ENCODE measurements around the gene DOK7.

DOK7 gene

GRCh38 chr4:3515646-3516045 is 52.5 kb downstream of the DOK7 start:
- H3K9me3 ChIP-seq (ENCODE audit: insufficient read depth, low read length): no peaks in the 10 kb centered on the region
- peaks cover 95% of the 10 kb centered on the region for H3K36me3 ChIP-seq (ENCODE audit: insufficient read depth, insufficient read length, low read length)
- no peak overlapping the region for H3K9ac ChIP-seq (ENCODE audit: insufficient read length, low read depth)
- TF ChIP-seq SUZ12 (IDR thresholded peaks at IDR 0.05; ENCODE audit: extremely low read depth, insufficient read depth, insufficient read length) (no peak), YY1 (IDR thresholded peaks at IDR 0.05; ENCODE audit: insufficient read depth, insufficient read length) (no peak), ZNF274 (IDR thresholded peaks at IDR 0.05; ENCODE audit: low read depth, low read length) (no peak)
- H3K4me3 ChIP-seq (ENCODE audit: insufficient read length, low read depth): no peak overlapping the region
- H3K4me1 ChIP-seq (ENCODE audit: insufficient read depth, insufficient read length): peaks cover 16% of the 10 kb centered on the region
- H3K27me3 ChIP-seq (ENCODE audit: insufficient read depth, insufficient read length): no peaks in the 10 kb centered on the region
- DNase-seq (ENCODE audit: low read depth, low spot score): no peak

- H3K9me3 ChIP-seq (ENCODE audit: insufficient read depth, low read length): no peaks in the 10 kb centered on the region
- no peaks in the 10 kb centered on the region for H3K27me3 ChIP-seq (ENCODE audit: insufficient read depth, insufficient read length)
- no peak for DNase-seq (ENCODE audit: low read depth, low spot score)
- H3K4me1 ChIP-seq (ENCODE audit: insufficient read depth, insufficient read length): peaks cover 18% of the 10 kb centered on the region
- TF ChIP-seq ZNF274 (IDR thresholded peaks at IDR 0.05; ENCODE audit: low read depth, low read length) (no peak), SUZ12 (IDR thresholded peaks at IDR 0.05; ENCODE audit: extremely low read depth, insufficient read depth, insufficient read length) (no peak), YY1 (IDR thresholded peaks at IDR 0.05; ENCODE audit: insufficient read depth, insufficient read length) (no peak)
- H3K36me3 ChIP-seq (ENCODE audit: insufficient read depth, insufficient read length, low read length): peaks cover 95% of the 10 kb centered on the region
- H3K9ac ChIP-seq (ENCODE audit: insufficient read length, low read depth): no peak overlapping the region
- no peak overlapping the region for H3K4me3 ChIP-seq (ENCODE audit: insufficient read length, low read depth)
Observed at GRCh38 chr4:3516061-3516835, 53.1 kb downstream of the DOK7 start.

GRCh38 chr4:3516836-3517730 is 54.0 kb downstream of the DOK7 start:
- TF ChIP-seq SUZ12 (IDR thresholded peaks at IDR 0.05; ENCODE audit: extremely low read depth, insufficient read depth, insufficient read length) (no peak), ZNF274 (IDR thresholded peaks at IDR 0.05; ENCODE audit: low read depth, low read length) (no peak), YY1 (IDR thresholded peaks at IDR 0.05; ENCODE audit: insufficient read depth, insufficient read length) (no peak)
- no peaks in the 10 kb centered on the region for H3K27me3 ChIP-seq (ENCODE audit: insufficient read depth, insufficient read length)
- peaks cover 98% of the 10 kb centered on the region for H3K36me3 ChIP-seq (ENCODE audit: insufficient read depth, insufficient read length, low read length)
- H3K9me3 ChIP-seq (ENCODE audit: insufficient read depth, low read length): no peaks in the 10 kb centered on the region
- no peak overlapping the region for H3K4me3 ChIP-seq (ENCODE audit: insufficient read length, low read depth)
- no peak overlapping the region for H3K9ac ChIP-seq (ENCODE audit: insufficient read length, low read depth)
- H3K4me1 ChIP-seq (ENCODE audit: insufficient read depth, insufficient read length): peaks cover 18% of the 10 kb centered on the region
- no peak for DNase-seq (ENCODE audit: low read depth, low spot score)

GRCh38 chr4:3517731-3518510 is 54.8 kb downstream of the DOK7 start:
- Histone ChIP-seq H3K9ac (ENCODE audit: insufficient read length, low read depth) (no peak overlapping the region), H3K27me3 (ENCODE audit: insufficient read depth, insufficient read length) (no peaks in the 10 kb centered on the region), H3K36me3 (ENCODE audit: insufficient read depth, insufficient read length, low read length) (peaks cover 98% of the 10 kb centered on the region), H3K9me3 (ENCODE audit: insufficient read depth, low read length) (no peaks in the 10 kb centered on the region), H3K4me3 (ENCODE audit: insufficient read length, low read depth) (no peak overlapping the region), H3K4me1 (ENCODE audit: insufficient read depth, insufficient read length) (peaks cover 18% of the 10 kb centered on the region)
- no peak for TF ChIP-seq YY1 (IDR thresholded peaks at IDR 0.05; ENCODE audit: insufficient read depth, insufficient read length)
- no peak for TF ChIP-seq SUZ12 (IDR thresholded peaks at IDR 0.05; ENCODE audit: extremely low read depth, insufficient read depth, insufficient read length)
- no peak for TF ChIP-seq ZNF274 (IDR thresholded peaks at IDR 0.05; ENCODE audit: low read depth, low read length)
- DNase-seq (ENCODE audit: low read depth, low spot score): no peak

GRCh38 chr4:3518511-3518880 is 55.4 kb downstream of the DOK7 start:
- no peak overlapping the region for H3K9ac ChIP-seq (ENCODE audit: insufficient read length, low read depth)
- DNase-seq (ENCODE audit: low read depth, low spot score): no peak
- H3K9me3 ChIP-seq (ENCODE audit: insufficient read depth, low read length): no peaks in the 10 kb centered on the region
- peaks cover 98% of the 10 kb centered on the region for H3K36me3 ChIP-seq (ENCODE audit: insufficient read depth, insufficient read length, low read length)
- H3K27me3 ChIP-seq (ENCODE audit: insufficient read depth, insufficient read length): no peaks in the 10 kb centered on the region
- TF ChIP-seq YY1 (IDR thresholded peaks at IDR 0.05; ENCODE audit: insufficient read depth, insufficient read length): no peak
- TF ChIP-seq ZNF274 (IDR thresholded peaks at IDR 0.05; ENCODE audit: low read depth, low read length): no peak
- TF ChIP-seq SUZ12 (IDR thresholded peaks at IDR 0.05; ENCODE audit: extremely low read depth, insufficient read depth, insufficient read length): no peak
- peaks cover 18% of the 10 kb centered on the region for H3K4me1 ChIP-seq (ENCODE audit: insufficient read depth, insufficient read length)
- no peak overlapping the region for H3K4me3 ChIP-seq (ENCODE audit: insufficient read length, low read depth)

- Histone ChIP-seq H3K9ac (ENCODE audit: insufficient read length, low read depth) (no peak overlapping the region), H3K27me3 (ENCODE audit: insufficient read depth, insufficient read length) (no peaks in the 10 kb centered on the region), H3K9me3 (ENCODE audit: insufficient read depth, low read length) (no peaks in the 10 kb centered on the region), H3K4me3 (ENCODE audit: insufficient read length, low read depth) (no peak overlapping the region), H3K4me1 (ENCODE audit: insufficient read depth, insufficient read length) (peaks cover 18% of the 10 kb centered on the region), H3K36me3 (ENCODE audit: insufficient read depth, insufficient read length, low read length) (peaks cover 98% of the 10 kb centered on the region)
- TF ChIP-seq YY1 (IDR thresholded peaks at IDR 0.05; ENCODE audit: insufficient read depth, insufficient read length): no peak
- no peak for TF ChIP-seq SUZ12 (IDR thresholded peaks at IDR 0.05; ENCODE audit: extremely low read depth, insufficient read depth, insufficient read length)
- TF ChIP-seq ZNF274 (IDR thresholded peaks at IDR 0.05; ENCODE audit: low read depth, low read length): no peak
- no peak for DNase-seq (ENCODE audit: low read depth, low spot score)
Observed at GRCh38 chr4:3518941-3519340, 55.8 kb downstream of the DOK7 start.
